Panc1 (cell line): ENCODE data around the gene CTDP1. TPM values are rescaled to one million over a fixed set of nuclear protein-coding genes. Genes with fewer than 3 reads are reported as not detected.

ENCODE experiments used
- ATAC-seq: fragments of 200-7000 bp; cut with Tn5 transposase; 2 replicates; pipeline ENCODE4 v1.9.1; 2020; ENCODE audit warnings: mild to moderate bottlenecking, moderate library complexity
- BruUV-seq: library from RNA; stranded (reverse); fragments of 400-500 nt; replicated peaks from 2 replicates; lab custom pipeline; 2021; lab: Mats Ljungman, UMichigan
- CTCF ChIA-PET: fragments of 300-600 bp; sonication (Branson Sonifier 250); formaldehyde crosslinking; loops from one replicate; lab custom pipeline; 2022; ENCODE audit warnings: antibody characterized with exemption; lab: Charles Lee
- POLR2A ChIA-PET: fragments of 300-600 bp; sonication (Branson Sonifier 250); formaldehyde crosslinking; loops from one replicate; lab custom pipeline; 2022; ENCODE audit warnings: antibody characterized with exemption; lab: Charles Lee
- DNase-seq: peaks from one replicate; pipeline ENCODE4 v3.0.0-alpha.2; 2010; ENCODE audit warnings: low read depth, low spot score
- H3K27ac ChIP-seq: 2 replicates; pipeline ENCODE4 v1.5.1; 2011; ENCODE audit warnings: mild to moderate bottlenecking, low read length, inconsistent platforms
- H3K27me3 ChIP-seq: fragments of 200-500 bp; sonication (Bioruptor generic); 2 replicates; pipeline ENCODE4 v1.6.0; 2014; ENCODE audit warnings: low read length, inconsistent platforms; ENCODE audit not compliant: control insufficient read depth, insufficient read depth
- H3K36me3 ChIP-seq: fragments of 200-500 bp; sonication (Bioruptor generic); 2 replicates; pipeline ENCODE4 v1.5.1; 2014; ENCODE audit warnings: inconsistent platforms, mild to moderate bottlenecking, low read length, moderate library complexity; ENCODE audit not compliant: control insufficient read depth, insufficient read depth
- H3K4me1 ChIP-seq: 2 replicates; pipeline ENCODE4 v1.5.1; 2011; ENCODE audit warnings: inconsistent platforms, mild to moderate bottlenecking, low read length, moderate library complexity; ENCODE audit not compliant: control insufficient read depth, insufficient read depth
- H3K4me3 ChIP-seq, 2 experiments: 2 replicates each; pipeline ENCODE4 v1.5.1; 2011 to 2012; ENCODE audit warnings: low read depth in 2 of 2, low read length in 2 of 2, mild to moderate bottlenecking in 2 of 2, inconsistent platforms in 1 of 2, moderate library complexity in 1 of 2
- H3K9me3 ChIP-seq: fragments of 200-500 bp; sonication (Bioruptor generic); 2 replicates; pipeline ENCODE4 v1.5.1; 2014; ENCODE audit warnings: low read depth, mild to moderate bottlenecking, inconsistent platforms, low read length, moderate library complexity; ENCODE audit not compliant: control insufficient read depth, insufficient read depth
- CTCF ChIP-seq: fragments of 450-650 bp; IDR thresholded peaks from 2 replicates; pipeline ENCODE4 v1.5.1; 2017; ENCODE audit warnings: mild to moderate bottlenecking
- POLR2AphosphoS5 ChIP-seq: IDR thresholded peaks from 2 replicates; pipeline ENCODE4 v1.6.1; 2012; ENCODE audit warnings: mild to moderate bottlenecking, low read depth, low read length, moderate library complexity
- REST ChIP-seq, 2 experiments: IDR thresholded peaks; 2 replicates each; pipeline ENCODE4 v1.6.1; 2011 to 2012; ENCODE audit warnings: low read depth in 2 of 2, control low read depth in 1 of 2, low read length in 1 of 2, mild to moderate bottlenecking in 1 of 2, moderate library complexity in 1 of 2; ENCODE audit not compliant: insufficient read depth in 1 of 2
- SIN3A ChIP-seq: IDR thresholded peaks from 2 replicates; pipeline ENCODE4 v1.6.1; 2012; ENCODE audit warnings: low read depth, mild to moderate bottlenecking, low read length, moderate library complexity, borderline replicate concordance; ENCODE audit not compliant: insufficient read depth
- TCF7L2 ChIP-seq: IDR thresholded peaks from 2 replicates; pipeline ENCODE4 v1.6.1; 2011; ENCODE audit warnings: mild to moderate bottlenecking, low read depth, low read length, inconsistent platforms
- in situ Hi-C: cut with HindIII; loops from 2 replicates; pipeline ENCODE4 v1.10.0; 2016; ENCODE audit warnings: low sequenced_read_pairs, low pct_unique_long_range_greater_than_20kb
- intact Hi-C: fragments of 100-400 bp; cut with micrococcal nuclease; formaldehyde crosslinking; loops from one replicate; pipeline ENCODE4 v1.10.0; 2022; ENCODE audit not compliant: unreplicated experiment
- total RNA-seq: library from RNA; stranded (reverse); gene quantifications from one replicate; pipeline ENCODE4 v1.2.1, GENCODE V29; 2021; ENCODE audit not compliant: unreplicated experiment

The CTDP1 gene
- total RNA-seq, 1 experiment from 2014 or later = 52.8 TPM

GRCh38 chr18:79756143-79756500 lies 76.5 kb downstream of the CTDP1 start:
- no TSS peak for BruUV-seq
- POLR2A ChIA-PET = no interaction called here
- no peak overlapping the region for H3K27ac ChIP-seq
- CTCF ChIA-PET = no interaction called here
- DNase-seq (no peak), ATAC-seq (no peak; the same call in 1 of the 2 replicates)
- no peaks in the 10 kb centered on the region for H3K27me3 ChIP-seq
- TF ChIP-seq POLR2AphosphoS5 (no peak), REST (IDR thresholded peaks at IDR 0.05; ENCODE audit: insufficient read depth in 1 of 2, low read depth in 2 of 2, low read length in 1 of 2) (no peak), SIN3A (no peak), CTCF (no peak), TCF7L2 (no peak)
- no peaks in the 10 kb centered on the region for H3K4me1 ChIP-seq
- H3K9me3 ChIP-seq = no peaks in the 10 kb centered on the region
- in situ Hi-C loops = no loop called here
- intact Hi-C loops = no loop called here
- peaks cover 3% of the 10 kb centered on the region; the same call in 1 of the 2 replicates for H3K36me3 ChIP-seq
- no peak overlapping the region for H3K4me3 ChIP-seq

- no peak for DNase-seq
- ChIA-PET CTCF (no interaction called here), POLR2A (no interaction called here)
- in situ Hi-C loops = no loop called here
- Histone ChIP-seq H3K27me3 (no peaks in the 10 kb centered on the region), H3K36me3 (peaks cover 3% of the 10 kb centered on the region; the same call in 1 of the 2 replicates), H3K4me1 (no peaks in the 10 kb centered on the region), H3K4me3 (no peak overlapping the region), H3K27ac (no peak overlapping the region), H3K9me3 (no peaks in the 10 kb centered on the region)
- no peak for TF ChIP-seq SIN3A
- TF ChIP-seq CTCF = no peak
- TF ChIP-seq TCF7L2 = no peak
- TF ChIP-seq REST (IDR thresholded peaks at IDR 0.05; ENCODE audit: insufficient read depth in 1 of 2, low read depth in 2 of 2, low read length in 1 of 2) = no peak
- TF ChIP-seq POLR2AphosphoS5 = no peak
- no peak for ATAC-seq
- intact Hi-C loops = no loop called here
- no TSS peak for BruUV-seq
Observed at GRCh38 chr18:79756826-79757225, 77.2 kb downstream of the CTDP1 start.
